Measurements from ENCODE around the gene SRSF2. TPM values are rescaled to one million over a fixed set of nuclear protein-coding genes. Genes with fewer than 3 reads are reported as not detected.
A peak's percentile ranks its signal among the peaks of the same experiment; 100 is the strongest.

Gene SRSF2
- total and polyA plus RNA-seq, 9 of the 15 experiments (the other 6 are each of a cell fraction or from before 2014, with no cell fraction given) = 161 to 583 (median 393) TPM

DNA sequence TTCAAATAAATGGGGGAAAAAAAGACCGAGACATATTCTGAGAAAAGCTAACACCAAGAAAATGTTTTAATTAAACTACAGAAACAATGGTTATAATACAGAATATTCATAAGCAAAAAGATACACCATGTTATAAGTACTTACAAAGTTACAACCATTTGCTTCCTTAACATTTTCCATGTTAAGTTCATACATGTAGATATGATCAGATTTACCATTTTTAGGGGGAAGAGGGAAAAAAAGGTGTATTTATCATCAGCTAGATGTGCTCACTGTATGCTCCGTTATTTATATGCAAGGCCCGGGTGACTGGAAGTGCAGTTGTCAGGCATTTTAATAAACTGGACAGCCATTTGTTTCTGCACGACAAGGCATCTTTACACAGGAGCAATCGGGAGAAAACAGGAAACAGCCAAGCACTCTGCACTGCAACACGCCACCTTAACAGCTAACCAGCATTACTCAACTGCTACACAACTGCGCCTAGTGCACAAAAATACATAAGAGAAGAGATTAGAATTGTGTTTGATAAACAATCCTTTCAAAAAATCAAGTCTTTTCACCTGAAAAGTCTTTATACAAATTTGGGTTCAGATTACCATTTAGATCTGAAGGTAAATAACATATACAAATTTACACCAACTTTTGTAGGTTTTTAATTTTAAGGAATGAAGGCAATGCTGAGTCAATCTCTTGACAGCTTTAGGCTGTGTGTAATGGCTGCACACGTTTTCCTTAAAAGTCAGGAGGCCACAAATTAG is 2.9 kb downstream of the SRSF2 start (continued):
- TF ChIP-seq, protein P1, sequence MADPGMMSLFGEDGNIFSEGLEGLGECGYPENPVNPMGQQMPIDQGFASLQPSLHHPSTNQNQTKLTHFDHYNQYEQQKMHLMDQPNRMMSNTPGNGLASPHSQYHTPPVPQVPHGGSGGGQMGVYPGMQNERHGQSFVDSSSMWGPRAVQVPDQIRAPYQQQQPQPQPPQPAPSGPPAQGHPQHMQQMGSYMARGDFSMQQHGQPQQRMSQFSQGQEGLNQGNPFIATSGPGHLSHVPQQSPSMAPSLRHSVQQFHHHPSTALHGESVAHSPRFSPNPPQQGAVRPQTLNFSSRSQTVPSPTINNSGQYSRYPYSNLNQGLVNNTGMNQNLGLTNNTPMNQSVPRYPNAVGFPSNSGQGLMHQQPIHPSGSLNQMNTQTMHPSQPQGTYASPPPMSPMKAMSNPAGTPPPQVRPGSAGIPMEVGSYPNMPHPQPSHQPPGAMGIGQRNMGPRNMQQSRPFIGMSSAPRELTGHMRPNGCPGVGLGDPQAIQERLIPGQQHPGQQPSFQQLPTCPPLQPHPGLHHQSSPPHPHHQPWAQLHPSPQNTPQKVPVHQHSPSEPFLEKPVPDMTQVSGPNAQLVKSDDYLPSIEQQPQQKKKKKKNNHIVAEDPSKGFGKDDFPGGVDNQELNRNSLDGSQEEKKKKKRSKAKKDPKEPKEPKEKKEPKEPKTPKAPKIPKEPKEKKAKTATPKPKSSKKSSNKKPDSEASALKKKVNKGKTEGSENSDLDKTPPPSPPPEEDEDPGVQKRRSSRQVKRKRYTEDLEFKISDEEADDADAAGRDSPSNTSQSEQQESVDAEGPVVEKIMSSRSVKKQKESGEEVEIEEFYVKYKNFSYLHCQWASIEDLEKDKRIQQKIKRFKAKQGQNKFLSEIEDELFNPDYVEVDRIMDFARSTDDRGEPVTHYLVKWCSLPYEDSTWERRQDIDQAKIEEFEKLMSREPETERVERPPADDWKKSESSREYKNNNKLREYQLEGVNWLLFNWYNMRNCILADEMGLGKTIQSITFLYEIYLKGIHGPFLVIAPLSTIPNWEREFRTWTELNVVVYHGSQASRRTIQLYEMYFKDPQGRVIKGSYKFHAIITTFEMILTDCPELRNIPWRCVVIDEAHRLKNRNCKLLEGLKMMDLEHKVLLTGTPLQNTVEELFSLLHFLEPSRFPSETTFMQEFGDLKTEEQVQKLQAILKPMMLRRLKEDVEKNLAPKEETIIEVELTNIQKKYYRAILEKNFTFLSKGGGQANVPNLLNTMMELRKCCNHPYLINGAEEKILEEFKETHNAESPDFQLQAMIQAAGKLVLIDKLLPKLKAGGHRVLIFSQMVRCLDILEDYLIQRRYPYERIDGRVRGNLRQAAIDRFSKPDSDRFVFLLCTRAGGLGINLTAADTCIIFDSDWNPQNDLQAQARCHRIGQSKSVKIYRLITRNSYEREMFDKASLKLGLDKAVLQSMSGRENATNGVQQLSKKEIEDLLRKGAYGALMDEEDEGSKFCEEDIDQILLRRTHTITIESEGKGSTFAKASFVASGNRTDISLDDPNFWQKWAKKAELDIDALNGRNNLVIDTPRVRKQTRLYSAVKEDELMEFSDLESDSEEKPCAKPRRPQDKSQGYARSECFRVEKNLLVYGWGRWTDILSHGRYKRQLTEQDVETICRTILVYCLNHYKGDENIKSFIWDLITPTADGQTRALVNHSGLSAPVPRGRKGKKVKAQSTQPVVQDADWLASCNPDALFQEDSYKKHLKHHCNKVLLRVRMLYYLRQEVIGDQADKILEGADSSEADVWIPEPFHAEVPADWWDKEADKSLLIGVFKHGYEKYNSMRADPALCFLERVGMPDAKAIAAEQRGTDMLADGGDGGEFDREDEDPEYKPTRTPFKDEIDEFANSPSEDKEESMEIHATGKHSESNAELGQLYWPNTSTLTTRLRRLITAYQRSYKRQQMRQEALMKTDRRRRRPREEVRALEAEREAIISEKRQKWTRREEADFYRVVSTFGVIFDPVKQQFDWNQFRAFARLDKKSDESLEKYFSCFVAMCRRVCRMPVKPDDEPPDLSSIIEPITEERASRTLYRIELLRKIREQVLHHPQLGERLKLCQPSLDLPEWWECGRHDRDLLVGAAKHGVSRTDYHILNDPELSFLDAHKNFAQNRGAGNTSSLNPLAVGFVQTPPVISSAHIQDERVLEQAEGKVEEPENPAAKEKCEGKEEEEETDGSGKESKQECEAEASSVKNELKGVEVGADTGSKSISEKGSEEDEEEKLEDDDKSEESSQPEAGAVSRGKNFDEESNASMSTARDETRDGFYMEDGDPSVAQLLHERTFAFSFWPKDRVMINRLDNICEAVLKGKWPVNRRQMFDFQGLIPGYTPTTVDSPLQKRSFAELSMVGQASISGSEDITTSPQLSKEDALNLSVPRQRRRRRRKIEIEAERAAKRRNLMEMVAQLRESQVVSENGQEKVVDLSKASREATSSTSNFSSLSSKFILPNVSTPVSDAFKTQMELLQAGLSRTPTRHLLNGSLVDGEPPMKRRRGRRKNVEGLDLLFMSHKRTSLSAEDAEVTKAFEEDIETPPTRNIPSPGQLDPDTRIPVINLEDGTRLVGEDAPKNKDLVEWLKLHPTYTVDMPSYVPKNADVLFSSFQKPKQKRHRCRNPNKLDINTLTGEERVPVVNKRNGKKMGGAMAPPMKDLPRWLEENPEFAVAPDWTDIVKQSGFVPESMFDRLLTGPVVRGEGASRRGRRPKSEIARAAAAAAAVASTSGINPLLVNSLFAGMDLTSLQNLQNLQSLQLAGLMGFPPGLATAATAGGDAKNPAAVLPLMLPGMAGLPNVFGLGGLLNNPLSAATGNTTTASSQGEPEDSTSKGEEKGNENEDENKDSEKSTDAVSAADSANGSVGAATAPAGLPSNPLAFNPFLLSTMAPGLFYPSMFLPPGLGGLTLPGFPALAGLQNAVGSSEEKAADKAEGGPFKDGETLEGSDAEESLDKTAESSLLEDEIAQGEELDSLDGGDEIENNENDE (IDR thresholded peaks at IDR 0.05; ENCODE audit: low read depth, low read length) = no peak
- TF ChIP-seq, protein P2, sequence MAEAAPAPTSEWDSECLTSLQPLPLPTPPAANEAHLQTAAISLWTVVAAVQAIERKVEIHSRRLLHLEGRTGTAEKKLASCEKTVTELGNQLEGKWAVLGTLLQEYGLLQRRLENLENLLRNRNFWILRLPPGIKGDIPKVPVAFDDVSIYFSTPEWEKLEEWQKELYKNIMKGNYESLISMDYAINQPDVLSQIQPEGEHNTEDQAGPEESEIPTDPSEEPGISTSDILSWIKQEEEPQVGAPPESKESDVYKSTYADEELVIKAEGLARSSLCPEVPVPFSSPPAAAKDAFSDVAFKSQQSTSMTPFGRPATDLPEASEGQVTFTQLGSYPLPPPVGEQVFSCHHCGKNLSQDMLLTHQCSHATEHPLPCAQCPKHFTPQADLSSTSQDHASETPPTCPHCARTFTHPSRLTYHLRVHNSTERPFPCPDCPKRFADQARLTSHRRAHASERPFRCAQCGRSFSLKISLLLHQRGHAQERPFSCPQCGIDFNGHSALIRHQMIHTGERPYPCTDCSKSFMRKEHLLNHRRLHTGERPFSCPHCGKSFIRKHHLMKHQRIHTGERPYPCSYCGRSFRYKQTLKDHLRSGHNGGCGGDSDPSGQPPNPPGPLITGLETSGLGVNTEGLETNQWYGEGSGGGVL (CRISPR knock-in tag; IDR thresholded peaks at IDR 0.05) = no peak
- TF ChIP-seq TCF3 (CRISPR knock-in tag; IDR thresholded peaks at IDR 0.05) (no peak), ZKSCAN3 (CRISPR knock-in tag; IDR thresholded peaks at IDR 0.05) (no peak), RBFOX2 (IDR thresholded peaks at IDR 0.05; ENCODE audit: low read depth, low read length) (peak; percentile 43), FOXK2 (conservative IDR thresholded peaks at IDR 0.05 in 1 of 2, IDR thresholded peaks at IDR 0.05 in 1 of 2; ENCODE audit: low read depth in 2 of 2) (peak in 1 of 2 experiments; percentile 38; a peak in 1 of 4 replicates), NCOR1 (IDR thresholded peaks at IDR 0.05) (0 out of 2 replicates have a peak, but pooled peaks have one; percentile 32)
- TF ChIP-seq, protein P3, sequence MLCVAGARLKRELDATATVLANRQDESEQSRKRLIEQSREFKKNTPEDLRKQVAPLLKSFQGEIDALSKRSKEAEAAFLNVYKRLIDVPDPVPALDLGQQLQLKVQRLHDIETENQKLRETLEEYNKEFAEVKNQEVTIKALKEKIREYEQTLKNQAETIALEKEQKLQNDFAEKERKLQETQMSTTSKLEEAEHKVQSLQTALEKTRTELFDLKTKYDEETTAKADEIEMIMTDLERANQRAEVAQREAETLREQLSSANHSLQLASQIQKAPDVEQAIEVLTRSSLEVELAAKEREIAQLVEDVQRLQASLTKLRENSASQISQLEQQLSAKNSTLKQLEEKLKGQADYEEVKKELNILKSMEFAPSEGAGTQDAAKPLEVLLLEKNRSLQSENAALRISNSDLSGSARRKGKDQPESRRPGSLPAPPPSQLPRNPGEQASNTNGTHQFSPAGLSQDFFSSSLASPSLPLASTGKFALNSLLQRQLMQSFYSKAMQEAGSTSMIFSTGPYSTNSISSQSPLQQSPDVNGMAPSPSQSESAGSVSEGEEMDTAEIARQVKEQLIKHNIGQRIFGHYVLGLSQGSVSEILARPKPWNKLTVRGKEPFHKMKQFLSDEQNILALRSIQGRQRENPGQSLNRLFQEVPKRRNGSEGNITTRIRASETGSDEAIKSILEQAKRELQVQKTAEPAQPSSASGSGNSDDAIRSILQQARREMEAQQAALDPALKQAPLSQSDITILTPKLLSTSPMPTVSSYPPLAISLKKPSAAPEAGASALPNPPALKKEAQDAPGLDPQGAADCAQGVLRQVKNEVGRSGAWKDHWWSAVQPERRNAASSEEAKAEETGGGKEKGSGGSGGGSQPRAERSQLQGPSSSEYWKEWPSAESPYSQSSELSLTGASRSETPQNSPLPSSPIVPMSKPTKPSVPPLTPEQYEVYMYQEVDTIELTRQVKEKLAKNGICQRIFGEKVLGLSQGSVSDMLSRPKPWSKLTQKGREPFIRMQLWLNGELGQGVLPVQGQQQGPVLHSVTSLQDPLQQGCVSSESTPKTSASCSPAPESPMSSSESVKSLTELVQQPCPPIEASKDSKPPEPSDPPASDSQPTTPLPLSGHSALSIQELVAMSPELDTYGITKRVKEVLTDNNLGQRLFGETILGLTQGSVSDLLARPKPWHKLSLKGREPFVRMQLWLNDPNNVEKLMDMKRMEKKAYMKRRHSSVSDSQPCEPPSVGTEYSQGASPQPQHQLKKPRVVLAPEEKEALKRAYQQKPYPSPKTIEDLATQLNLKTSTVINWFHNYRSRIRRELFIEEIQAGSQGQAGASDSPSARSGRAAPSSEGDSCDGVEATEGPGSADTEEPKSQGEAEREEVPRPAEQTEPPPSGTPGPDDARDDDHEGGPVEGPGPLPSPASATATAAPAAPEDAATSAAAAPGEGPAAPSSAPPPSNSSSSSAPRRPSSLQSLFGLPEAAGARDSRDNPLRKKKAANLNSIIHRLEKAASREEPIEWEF (CRISPR knock-in tag; IDR thresholded peaks at IDR 0.05) = 0 out of 2 replicates have a peak, but pooled peaks have one; percentile 36

Measured in K562 (cell line).